ENCODE measurements around the gene PHACTR2. TPM values are rescaled to one million over a fixed set of nuclear protein-coding genes. Genes with fewer than 3 reads are reported as not detected.

Gene PHACTR2
- total RNA-seq, 2 donors from 2014 or later = 164 to 222 TPM

DNA sequence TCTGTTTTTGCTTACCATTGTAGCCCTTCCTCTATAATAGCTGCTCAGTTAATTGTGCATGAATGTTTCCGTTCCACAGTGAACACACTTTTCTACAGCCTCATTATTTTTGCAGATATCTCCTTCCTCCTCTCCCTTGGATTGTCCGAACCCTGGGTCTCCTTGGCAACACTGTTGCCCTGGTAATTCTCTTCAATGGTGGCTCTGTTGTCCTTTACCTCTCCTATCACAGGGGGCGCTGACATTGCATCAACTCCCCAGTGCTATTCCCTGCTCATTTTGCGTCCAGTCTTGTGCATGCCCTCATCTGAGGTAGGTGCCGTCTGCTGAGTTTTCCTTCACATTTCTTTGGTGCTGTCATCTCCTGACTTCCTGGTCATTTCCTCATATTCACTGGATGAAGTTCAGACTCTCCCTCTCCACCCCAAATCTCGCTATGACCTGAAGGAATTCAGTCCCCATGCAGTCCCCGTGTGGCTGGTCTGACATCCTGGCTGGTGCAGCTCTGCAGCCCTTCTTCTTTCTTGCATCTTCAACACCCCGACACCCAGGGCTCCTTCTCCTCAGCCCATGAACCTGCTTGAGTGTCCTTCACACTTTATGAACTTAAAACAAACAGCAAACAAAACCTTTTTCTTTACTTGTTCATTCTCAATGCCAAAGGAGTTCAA, 21.1 kb downstream of the PHACTR2 start:
- no peaks in the 10 kb centered on the region for H3K9me3 ChIP-seq (ENCODE audit: control insufficient read depth, low read length)
- Mint-ChIP-seq H3K4me1 (peaks cover 54% of the 10 kb centered on the region), H3K27me3 (ENCODE audit: insufficient read depth) (no peaks in the 10 kb centered on the region), H3K4me3 (no peak overlapping the region), H3K36me3 (ENCODE audit: low read depth) (peaks cover 16% of the 10 kb centered on the region), H3K9me3 (no peaks in the 10 kb centered on the region), H3K27ac (no peak overlapping the region)
- no peak overlapping the region for H3K4me3 ChIP-seq (ENCODE audit: low read length)
- peaks cover 13% of the 10 kb centered on the region for H3K4me1 ChIP-seq (ENCODE audit: control insufficient read depth, insufficient read depth, low read length)
- TF ChIP-seq, protein P1, sequence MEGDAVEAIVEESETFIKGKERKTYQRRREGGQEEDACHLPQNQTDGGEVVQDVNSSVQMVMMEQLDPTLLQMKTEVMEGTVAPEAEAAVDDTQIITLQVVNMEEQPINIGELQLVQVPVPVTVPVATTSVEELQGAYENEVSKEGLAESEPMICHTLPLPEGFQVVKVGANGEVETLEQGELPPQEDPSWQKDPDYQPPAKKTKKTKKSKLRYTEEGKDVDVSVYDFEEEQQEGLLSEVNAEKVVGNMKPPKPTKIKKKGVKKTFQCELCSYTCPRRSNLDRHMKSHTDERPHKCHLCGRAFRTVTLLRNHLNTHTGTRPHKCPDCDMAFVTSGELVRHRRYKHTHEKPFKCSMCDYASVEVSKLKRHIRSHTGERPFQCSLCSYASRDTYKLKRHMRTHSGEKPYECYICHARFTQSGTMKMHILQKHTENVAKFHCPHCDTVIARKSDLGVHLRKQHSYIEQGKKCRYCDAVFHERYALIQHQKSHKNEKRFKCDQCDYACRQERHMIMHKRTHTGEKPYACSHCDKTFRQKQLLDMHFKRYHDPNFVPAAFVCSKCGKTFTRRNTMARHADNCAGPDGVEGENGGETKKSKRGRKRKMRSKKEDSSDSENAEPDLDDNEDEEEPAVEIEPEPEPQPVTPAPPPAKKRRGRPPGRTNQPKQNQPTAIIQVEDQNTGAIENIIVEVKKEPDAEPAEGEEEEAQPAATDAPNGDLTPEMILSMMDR (conservative IDR thresholded peaks at IDR 0.05) = peak; percentile 69
- no peaks in the 10 kb centered on the region for H3K27me3 ChIP-seq (ENCODE audit: control insufficient read depth, insufficient read depth, low read length, poor library complexity, severe bottlenecking)
- no peak overlapping the region for H3K27ac ChIP-seq (ENCODE audit: low read depth, low read length)
- peaks cover 57% of the 10 kb centered on the region for H3K36me3 ChIP-seq (ENCODE audit: control insufficient read depth, insufficient read depth, low read length)
- H3K9ac ChIP-seq (ENCODE audit: extremely low read depth, low read length, poor library complexity, severe bottlenecking) = no peak overlapping the region
- DNase-seq = peak; percentile 75
- WGBS, 2 experiments (ENCODE audit: insufficient coverage in 1 of 2, insufficient read length in 1 of 2) = 91 to 94% methylated on average over 5 to 8 of the region's 8 CpGs

DNA sequence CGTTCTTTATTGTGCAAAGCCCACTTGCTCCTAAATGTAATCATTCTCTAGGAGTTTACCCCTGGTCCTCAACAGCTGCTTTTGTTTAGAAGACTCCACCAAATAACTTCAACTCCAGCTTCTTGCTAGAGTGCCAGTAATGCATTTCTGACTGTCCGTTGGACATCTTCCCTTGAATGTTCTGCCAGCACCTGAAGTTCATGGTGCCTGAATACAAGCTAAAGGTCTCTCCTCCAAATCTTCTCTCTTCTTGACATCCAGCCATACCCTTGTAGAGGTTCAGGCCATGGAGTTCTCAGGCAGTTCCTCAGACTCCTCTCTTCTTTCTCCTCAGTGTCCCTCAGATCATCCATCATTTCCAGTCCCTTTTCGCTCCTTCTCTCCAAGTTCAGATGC, 21.7 kb downstream of the PHACTR2 start:
- H3K27ac Mint-ChIP-seq = no peak overlapping the region
- Histone ChIP-seq H3K4me1 (ENCODE audit: control insufficient read depth, insufficient read depth, low read length) (peaks cover 12% of the 10 kb centered on the region), H3K36me3 (ENCODE audit: control insufficient read depth, insufficient read depth, low read length) (peaks cover 61% of the 10 kb centered on the region)

DNA sequence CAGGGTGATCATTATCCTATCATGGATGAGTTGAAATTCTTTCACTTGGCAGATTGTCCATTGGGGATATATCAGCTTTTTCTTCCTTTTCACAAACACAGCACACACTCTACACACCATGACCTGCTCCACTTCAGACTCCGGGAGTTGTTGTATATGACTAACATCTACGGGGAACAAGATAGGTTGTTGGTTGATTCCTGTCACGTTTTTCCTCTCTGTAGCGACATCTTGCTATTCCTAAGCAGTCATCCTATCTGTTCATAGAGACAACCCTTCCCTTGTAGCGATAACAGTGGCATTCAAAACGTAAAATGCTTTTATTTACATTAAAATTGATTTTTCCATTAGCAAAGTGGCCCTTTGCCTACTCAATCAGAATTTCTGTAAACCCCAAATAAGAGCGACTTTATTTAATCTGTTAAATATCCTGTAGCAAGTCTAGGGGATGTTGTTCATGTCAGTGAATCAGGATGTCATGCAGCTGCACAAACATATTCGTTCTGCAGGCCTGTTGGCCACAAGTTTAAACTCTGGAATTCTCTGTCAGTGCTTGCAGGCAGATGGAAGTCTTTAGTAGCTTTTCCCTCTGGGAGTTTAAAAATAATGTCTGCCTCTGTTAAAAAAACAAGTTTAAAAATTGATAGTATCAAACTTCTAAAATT, 23.1 kb downstream of the PHACTR2 start:
- peaks cover 35% of the 10 kb centered on the region for H3K4me1 Mint-ChIP-seq
- peaks cover 33% of the 10 kb centered on the region for H3K36me3 Mint-ChIP-seq (ENCODE audit: low read depth)
- no peak overlapping the region for H3K4me3 Mint-ChIP-seq
- H3K9me3 Mint-ChIP-seq = peaks cover 11% of the 10 kb centered on the region
- 88 to 89% methylated on average over 5 to 8 of the region's 8 CpGs for WGBS, 2 experiments (ENCODE audit: insufficient coverage in 1 of 2, insufficient read length in 1 of 2)
- H3K9me3 ChIP-seq (ENCODE audit: control insufficient read depth, low read length) = peaks cover 3% of the 10 kb centered on the region
- no peak overlapping the region for H3K4me3 ChIP-seq (ENCODE audit: low read length)
- H3K4me1 ChIP-seq (ENCODE audit: control insufficient read depth, insufficient read depth, low read length) = no peaks in the 10 kb centered on the region
- H3K27me3 ChIP-seq (ENCODE audit: control insufficient read depth, insufficient read depth, low read length, poor library complexity, severe bottlenecking) = no peaks in the 10 kb centered on the region
- DNase-seq = no peak
- H3K9ac ChIP-seq (ENCODE audit: extremely low read depth, low read length, poor library complexity, severe bottlenecking) = no peak overlapping the region
- no peaks in the 10 kb centered on the region for H3K27me3 Mint-ChIP-seq (ENCODE audit: insufficient read depth)
- H3K27ac ChIP-seq (ENCODE audit: low read depth, low read length) = no peak overlapping the region
- H3K27ac Mint-ChIP-seq = peak overlapping the region; percentile 15
- peaks cover 55% of the 10 kb centered on the region for H3K36me3 ChIP-seq (ENCODE audit: control insufficient read depth, insufficient read depth, low read length)
- TF ChIP-seq, protein P1 (conservative IDR thresholded peaks at IDR 0.05) = no peak

More for the DNA sequence above, 21.7 kb downstream of the PHACTR2 start:
- peaks cover 48% of the 10 kb centered on the region for H3K4me1 Mint-ChIP-seq
- Histone ChIP-seq H3K27ac (ENCODE audit: low read depth, low read length) (no peak overlapping the region), H3K9me3 (ENCODE audit: control insufficient read depth, low read length) (no peaks in the 10 kb centered on the region), H3K9ac (ENCODE audit: extremely low read depth, low read length, poor library complexity, severe bottlenecking) (no peak overlapping the region), H3K4me3 (ENCODE audit: low read length) (no peak overlapping the region), H3K27me3 (ENCODE audit: control insufficient read depth, insufficient read depth, low read length, poor library complexity, severe bottlenecking) (no peaks in the 10 kb centered on the region)
- TF ChIP-seq, protein P1 (conservative IDR thresholded peaks at IDR 0.05) = no peak
- H3K27me3 Mint-ChIP-seq (ENCODE audit: insufficient read depth) = no peaks in the 10 kb centered on the region
- no peaks in the 10 kb centered on the region for H3K9me3 Mint-ChIP-seq
- DNase-seq = no peak
- 91 to 100% methylated on average over 3 of the region's 3 CpGs for WGBS, 2 experiments (ENCODE audit: insufficient coverage in 1 of 2, insufficient read length in 1 of 2)
- H3K36me3 Mint-ChIP-seq (ENCODE audit: low read depth) = peaks cover 21% of the 10 kb centered on the region
- H3K4me3 Mint-ChIP-seq = no peak overlapping the region

Data from endodermal cell (in vitro differentiated cells).